SK-N-SH (cell line): ENCODE measurements around the gene WNT16. TPM values are rescaled to one million over a fixed set of nuclear protein-coding genes. Genes with fewer than 3 reads are reported as not detected.

Experiments used
- CTCF ChIA-PET: fragments of 300-600, 350-600 bp; formaldehyde crosslinking; extraction: SDS; loops from one replicate; lab custom pipeline; 2021; lab: Yijun Ruan, JAX
- POLR2A ChIA-PET: fragments of 350-600 bp; sonication (Branson Sonifier 250); formaldehyde crosslinking; extraction: SDS; loops from one replicate; lab custom pipeline; 2020; ENCODE audit warnings: antibody characterized with exemption, inconsistent platforms; lab: Yijun Ruan, JAX
- DNase-seq: peaks from one replicate; pipeline ENCODE4 v3.0.0; 2012
- H2AFZ ChIP-seq: fragments of 200-600 bp; sonication (generic); 2 replicates; pipeline ENCODE4 v1.8.1; 2016; ENCODE audit warnings: antibody characterized with exemption, mild to moderate bottlenecking, low read depth
- H3F3A ChIP-seq: fragments of 200-600 bp; sonication (generic); replicated peaks from 2 replicates; pipeline ENCODE3; 2016; ENCODE audit warnings: antibody characterized with exemption, mild to moderate bottlenecking; ENCODE audit not compliant: insufficient read depth
- H3K27ac ChIP-seq, 2 experiments: fragments of 200-500 bp in 1 of 2; fragments of 200-600 bp in 1 of 2; sonication (Bioruptor generic) in 1 of 2; sonication (generic), shearing (Covaris generic) in 1 of 2; 2 replicates each; pipeline versions ENCODE4 v1.5.1 to v1.6.1; 2014 to 2016; ENCODE audit warnings: low read depth in 2 of 2, inconsistent platforms in 1 of 2, low read length in 1 of 2, mild to moderate bottlenecking in 1 of 2, mixed read lengths in 1 of 2
- H3K27me3 ChIP-seq: fragments of 200-600 bp; sonication (generic), shearing (Covaris generic); 2 replicates; pipeline ENCODE4 v1.6.1; 2016; ENCODE audit warnings: mixed run types; ENCODE audit not compliant: insufficient read depth
- H3K36me3 ChIP-seq, 2 experiments: fragments of 200-500 bp in 1 of 2; fragments of 200-600 bp in 1 of 2; sonication (Bioruptor generic) in 1 of 2; sonication (generic) in 1 of 2; replicated peaks in 1 of 2; 2 replicates each; pipeline versions ENCODE3 to v1.5.1; 2014 to 2016; ENCODE audit warnings: low read length in 1 of 2, mild to moderate bottlenecking in 1 of 2; ENCODE audit not compliant: insufficient read depth in 2 of 2, control insufficient read depth in 1 of 2
- H3K4me1 ChIP-seq, 2 experiments: fragments of 200-500 bp in 1 of 2; fragments of 200-600 bp in 1 of 2; sonication (Bioruptor generic) in 1 of 2; sonication (generic), shearing (Covaris generic) in 1 of 2; 2 replicates each; pipeline versions ENCODE4 v1.5.1 to v1.6.1; 2014 to 2016; ENCODE audit warnings: low read depth in 1 of 2, low read length in 1 of 2, mixed run types in 1 of 2; ENCODE audit not compliant: insufficient read depth in 2 of 2, control insufficient read depth in 1 of 2
- H3K4me2 ChIP-seq: fragments of 200-600 bp; sonication (generic), shearing (Covaris generic); 2 replicates; pipeline ENCODE4 v1.6.1; 2017; ENCODE audit warnings: mixed run types
- H3K4me3 ChIP-seq, 2 experiments: fragments of 200-500 bp in 1 of 2; fragments of 200-600 bp in 1 of 2; sonication (Bioruptor generic) in 1 of 2; sonication (generic), shearing (Covaris generic) in 1 of 2; 2 replicates each; pipeline versions ENCODE4 v1.5.1 to v1.8.1; 2014 to 2016; ENCODE audit warnings: low read depth in 2 of 2, inconsistent platforms in 1 of 2, low read length in 1 of 2, mild to moderate bottlenecking in 1 of 2, mixed read lengths in 1 of 2, moderate library complexity in 1 of 2
- H3K79me2 ChIP-seq: fragments of 200-600 bp; sonication (generic); 2 replicates; pipeline ENCODE4 v1.8.1; 2017; ENCODE audit warnings: mild to moderate bottlenecking; ENCODE audit not compliant: insufficient read depth
- H3K9ac ChIP-seq: fragments of 200-600 bp; sonication (generic); 2 replicates; pipeline ENCODE4 v1.6.1; 2017; ENCODE audit warnings: mixed run types
- H3K9me2 ChIP-seq: fragments of 200-600 bp; sonication (generic); 2 replicates; pipeline ENCODE4 v1.6.1; 2017; ENCODE audit warnings: mixed run types
- H3K9me3 ChIP-seq: fragments of 200-600 bp; sonication (generic); 2 replicates; pipeline ENCODE4 v1.6.1; 2017; ENCODE audit warnings: mixed run types, mild to moderate bottlenecking, moderate library complexity
- H4K20me1 ChIP-seq: fragments of 200-600 bp; sonication (generic); 2 replicates; pipeline ENCODE4 v1.6.1; 2017; ENCODE audit warnings: mild to moderate bottlenecking, mixed run types; ENCODE audit not compliant: insufficient read depth
- FOSL2 ChIP-seq: IDR thresholded peaks from 2 replicates; pipeline ENCODE4 v1.4.0; 2012; ENCODE audit warnings: low read depth, mild to moderate bottlenecking, moderate library complexity, borderline replicate concordance
- FOXJ3 ChIP-seq: sonication (generic); formaldehyde crosslinking; IDR thresholded peaks from 2 replicates; pipeline ENCODE4 v1.5.1; 2020; ENCODE audit warnings: mild to moderate bottlenecking, missing genetic modification reagents
- GATA2 ChIP-seq: sonication (generic); formaldehyde crosslinking; IDR thresholded peaks from 2 replicates; pipeline ENCODE4 v1.5.0; 2020; ENCODE audit warnings: mild to moderate bottlenecking, missing genetic modification reagents
- NFIC ChIP-seq: IDR thresholded peaks from 2 replicates; pipeline ENCODE4 v1.4.0; 2012; ENCODE audit warnings: borderline replicate concordance
- NRF1 ChIP-seq: IDR thresholded peaks from 2 replicates; pipeline ENCODE4 v1.6.1; 2012; ENCODE audit warnings: low read depth, mild to moderate bottlenecking, low read length
- POLR2AphosphoS5 ChIP-seq: IDR thresholded peaks from 2 replicates; pipeline ENCODE4 v1.6.1; 2012; ENCODE audit warnings: low read depth, low read length
- RAD21 ChIP-seq: IDR thresholded peaks from 2 replicates; pipeline ENCODE4 v1.6.1; 2012; ENCODE audit warnings: mild to moderate bottlenecking, low read length
- SMC3 ChIP-seq: IDR thresholded peaks from 2 replicates; pipeline ENCODE4 v1.6.1; 2012; ENCODE audit warnings: low read depth, low read length, improper control_type of control experiment
- WGBS: methylation state at CpG from one replicate; pipeline ENCODE4 v1.1.6; 2017; ENCODE audit warnings: low lambda C conversion rate; 5-methylcytosine and 5-hydroxymethylcytosine counted together
- polyA plus RNA-seq, 3 experiments: library from polyadenylated mRNA; depleted of rRNA; stranded (reverse); fragments of >200 nt; gene quantifications; 2 replicates each; pipeline ENCODE4 v1.2.3, GENCODE V29; 2012
- TF ChIP-seq, protein P1 (sequence below): IDR thresholded peaks from 2 replicates; pipeline ENCODE4 v1.4.0; 2012; ENCODE audit warnings: low read depth
- TF ChIP-seq, protein P2 (sequence below): fragments of 200-600 bp; sonication (generic); IDR thresholded peaks from 2 replicates; pipeline ENCODE4 v1.6.1; 2017; ENCODE audit warnings: antibody characterized with exemption, mild to moderate bottlenecking, moderate library complexity

The WNT16 gene
- polyA plus RNA-seq, 1 of the 3 experiments (the other 2 are of a cell fraction) = 0.05 TPM

DNA sequence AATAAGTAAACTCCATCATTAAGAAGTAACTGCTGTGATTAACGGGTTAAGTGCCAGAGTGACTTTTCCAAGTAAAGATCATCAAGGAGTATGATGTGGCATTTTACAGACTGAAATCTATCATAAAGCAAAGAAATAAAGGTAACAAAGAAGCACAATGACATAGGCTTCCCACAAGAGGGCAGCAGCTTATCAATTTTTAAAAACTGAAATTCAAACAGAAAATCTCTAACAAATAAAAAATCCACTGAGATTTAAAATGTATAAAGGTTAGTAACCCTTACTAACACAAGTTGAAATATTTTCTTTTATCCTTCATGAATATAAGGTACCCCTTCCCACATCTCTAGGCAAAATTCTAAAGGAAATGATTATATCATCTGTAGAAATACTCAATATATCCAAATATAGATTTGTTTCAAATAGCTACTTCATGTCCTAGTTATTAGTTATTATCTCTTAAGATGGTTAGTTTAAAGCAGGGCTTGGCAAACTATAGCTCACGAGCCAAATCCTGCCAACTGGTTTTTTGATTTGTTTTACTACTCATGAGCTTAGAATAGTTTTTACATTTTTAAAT is 38.1 kb downstream of the WNT16 start:
- no peaks in the 10 kb centered on the region for H3K9me3 ChIP-seq
- peak overlapping the region; percentile 12 to 26; a peak in 3 of 4 replicates for H3K27ac ChIP-seq
- H3K79me2 ChIP-seq = peaks cover 32% of the 10 kb centered on the region
- H4K20me1 ChIP-seq = no peaks in the 10 kb centered on the region
- H3K9ac ChIP-seq = no peak overlapping the region
- no peak overlapping the region for H2AFZ ChIP-seq
- ChIA-PET POLR2A (interaction anchor here (1.3 kb wide), 1 partner anchor 30 kb away, joined by 5 read pairs; the partner anchor contains the start of gene FAM3C), CTCF (interaction anchor here (0.6 to 4.8 kb wide), 61 partner anchors 9 to 627 kb away, joined by 3 to 94 read pairs (median 4); partner anchors contain the start of genes FAM3C and WNT16)
- DNase-seq = peak; percentile 41
- peaks cover 70 to 72% of the 10 kb centered on the region in 2 experiments for H3K36me3 ChIP-seq
- no peaks in the 10 kb centered on the region for H3K27me3 ChIP-seq
- peaks cover 5% of the 10 kb centered on the region for H3F3A ChIP-seq
- H3K9me2 ChIP-seq = no peaks in the 10 kb centered on the region
- H3K4me2 ChIP-seq = 0 out of 2 replicates have a peak overlapping the region, but pooled peaks have one; percentile 3
- TF ChIP-seq POLR2AphosphoS5 = no peak
- TF ChIP-seq, protein P1, sequence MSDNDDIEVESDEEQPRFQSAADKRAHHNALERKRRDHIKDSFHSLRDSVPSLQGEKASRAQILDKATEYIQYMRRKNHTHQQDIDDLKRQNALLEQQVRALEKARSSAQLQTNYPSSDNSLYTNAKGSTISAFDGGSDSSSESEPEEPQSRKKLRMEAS = no peak
- TF ChIP-seq GATA2 (CRISPR knock-in tag) = no peak
- TF ChIP-seq, protein P2, sequence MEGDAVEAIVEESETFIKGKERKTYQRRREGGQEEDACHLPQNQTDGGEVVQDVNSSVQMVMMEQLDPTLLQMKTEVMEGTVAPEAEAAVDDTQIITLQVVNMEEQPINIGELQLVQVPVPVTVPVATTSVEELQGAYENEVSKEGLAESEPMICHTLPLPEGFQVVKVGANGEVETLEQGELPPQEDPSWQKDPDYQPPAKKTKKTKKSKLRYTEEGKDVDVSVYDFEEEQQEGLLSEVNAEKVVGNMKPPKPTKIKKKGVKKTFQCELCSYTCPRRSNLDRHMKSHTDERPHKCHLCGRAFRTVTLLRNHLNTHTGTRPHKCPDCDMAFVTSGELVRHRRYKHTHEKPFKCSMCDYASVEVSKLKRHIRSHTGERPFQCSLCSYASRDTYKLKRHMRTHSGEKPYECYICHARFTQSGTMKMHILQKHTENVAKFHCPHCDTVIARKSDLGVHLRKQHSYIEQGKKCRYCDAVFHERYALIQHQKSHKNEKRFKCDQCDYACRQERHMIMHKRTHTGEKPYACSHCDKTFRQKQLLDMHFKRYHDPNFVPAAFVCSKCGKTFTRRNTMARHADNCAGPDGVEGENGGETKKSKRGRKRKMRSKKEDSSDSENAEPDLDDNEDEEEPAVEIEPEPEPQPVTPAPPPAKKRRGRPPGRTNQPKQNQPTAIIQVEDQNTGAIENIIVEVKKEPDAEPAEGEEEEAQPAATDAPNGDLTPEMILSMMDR = peak; percentile 99
- TF ChIP-seq SMC3 = peak; percentile 75
- no peak for TF ChIP-seq NRF1
- TF ChIP-seq FOSL2 = 0 out of 2 replicates have a peak, but pooled peaks have one; percentile 0
- no peak for TF ChIP-seq FOXJ3 (CRISPR knock-in tag)
- peak; percentile 94 for TF ChIP-seq RAD21
- no peak overlapping the region for H3K4me3 ChIP-seq
- peaks cover 0 to 22% of the 10 kb centered on the region in 2 experiments; a peak in 3 of 4 replicates for H3K4me1 ChIP-seq
- 19% methylated on average over 2 of the region's 2 CpGs for WGBS

DNA sequence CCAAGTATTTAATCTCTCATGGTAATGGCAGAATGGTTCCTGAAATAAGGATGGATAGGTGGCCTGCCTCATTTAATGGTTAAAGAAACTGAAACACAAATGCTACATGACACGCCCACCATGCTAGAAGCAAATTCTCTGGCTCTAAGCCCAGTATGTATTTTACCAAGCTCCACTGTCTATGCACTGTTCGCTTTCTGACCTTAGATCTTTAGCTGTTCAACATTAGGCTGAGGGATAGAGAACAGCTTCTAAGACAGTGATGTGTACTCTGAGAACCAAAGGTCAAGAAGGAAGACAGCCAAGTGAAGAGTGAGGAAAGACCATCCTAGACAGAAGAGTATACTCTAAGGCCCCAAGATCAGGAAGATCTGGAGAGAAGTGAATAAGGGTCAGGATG is 40.7 kb downstream of the WNT16 start:
- Histone ChIP-seq H3K27ac (peak overlapping the region in 1 of 2 experiments; percentile 23; a peak in 1 of 4 replicates), H3K4me1 (peaks cover 4 to 35% of the 10 kb centered on the region in 2 experiments; a peak in 3 of 4 replicates), H3K4me2 (no peak overlapping the region), H3K9me3 (no peaks in the 10 kb centered on the region), H3K9ac (no peak overlapping the region), H2AFZ (no peak overlapping the region), H3K4me3 (no peak overlapping the region), H3F3A (peaks cover 14% of the 10 kb centered on the region), H3K27me3 (no peaks in the 10 kb centered on the region), H4K20me1 (no peaks in the 10 kb centered on the region), H3K36me3 (peaks cover 61 to 71% of the 10 kb centered on the region in 2 experiments), H3K79me2 (peaks cover 40% of the 10 kb centered on the region), H3K9me2 (no peaks in the 10 kb centered on the region)
- CTCF ChIA-PET = interaction anchor here (0.6 to 4.8 kb wide), 11 partner anchors 11 to 625 kb away, joined by 3 to 94 read pairs (median 5); partner anchors contain the start of gene FAM3C
- POLR2A ChIA-PET = no interaction called here
- TF ChIP-seq FOXJ3 (CRISPR knock-in tag) = no peak
- TF ChIP-seq NFIC = peak; percentile 74
- DNase-seq = no peak
- WGBS = 75% methylated on average over 2 of the region's 2 CpGs
